IMR-90 (cell line): Measurements from ENCODE around the gene ZDHHC4. TPM values are rescaled to one million over a fixed set of nuclear protein-coding genes. Genes with fewer than 3 reads are reported as not detected.

Experiments used
- ATAC-seq: fragments of 200-7000 bp; cut with Tn5 transposase; 2 replicates; pipeline ENCODE4 v1.9.1; 2020; ENCODE audit warnings: low read depth, mild to moderate bottlenecking, moderate library complexity
- BruUV-seq: library from RNA; stranded (reverse); fragments of 400-500 nt; replicated peaks from 2 replicates; lab custom pipeline; 2021; lab: Mats Ljungman, UMichigan
- CTCF ChIA-PET: fragments of 300-600 bp; formaldehyde crosslinking; extraction: SDS; loops from one replicate; lab custom pipeline; 2021; ENCODE audit warnings: antibody characterized with exemption; lab: Yijun Ruan, JAX
- POLR2A ChIA-PET: fragments of 300-600 bp; sonication (Branson Sonifier 250); formaldehyde crosslinking; loops from one replicate; lab custom pipeline; 2022; ENCODE audit warnings: antibody characterized with exemption; ENCODE audit not compliant: unreplicated experiment; lab: Charles Lee
- DNase-seq: peaks from one replicate; pipeline ENCODE4 v3.0.0; 2013
- H2AFZ ChIP-seq: replicated peaks from 2 replicates; pipeline ENCODE3; 2013; ENCODE audit warnings: low read length, mild to moderate bottlenecking; ENCODE audit not compliant: poor library complexity
- H2AK5ac ChIP-seq: 2 replicates; pipeline ENCODE4 v1.6.1; 2013; ENCODE audit warnings: low read depth, low read length, inconsistent platforms
- H2AK9ac ChIP-seq: replicated peaks from 2 replicates; pipeline ENCODE3; 2013; ENCODE audit warnings: mild to moderate bottlenecking, low read depth, low read length, moderate library complexity; ENCODE audit not compliant: poor library complexity
- H2BK120ac ChIP-seq: 2 replicates; pipeline ENCODE4 v1.6.1; 2013; ENCODE audit warnings: low read depth, low read length, inconsistent platforms
- H2BK15ac ChIP-seq: 3 replicates; pipeline ENCODE4 v1.6.1; 2013; ENCODE audit warnings: low read depth, low read length, inconsistent platforms
- H2BK20ac ChIP-seq: 2 replicates; pipeline ENCODE4 v1.6.1; 2013; ENCODE audit warnings: low read depth, mild to moderate bottlenecking, inconsistent platforms, low read length, moderate library complexity
- H2BK5ac ChIP-seq: 2 replicates; pipeline ENCODE4 v1.6.1; 2013; ENCODE audit warnings: mild to moderate bottlenecking, low read depth, low read length, inconsistent platforms; ENCODE audit not compliant: poor library complexity, severe bottlenecking
- H3K14ac ChIP-seq: replicated peaks from 2 replicates; pipeline ENCODE4 v1.6.1; 2013; ENCODE audit warnings: low read depth, low read length, inconsistent platforms
- H3K18ac ChIP-seq: 2 replicates; pipeline ENCODE4 v1.6.1; 2013; ENCODE audit warnings: low read depth, low read length, control low read depth
- H3K23ac ChIP-seq: 2 replicates; pipeline ENCODE4 v1.6.1; 2013; ENCODE audit warnings: low read depth, low read length, inconsistent platforms
- H3K27ac ChIP-seq: 2 replicates; pipeline ENCODE4 v1.5.1; 2013; ENCODE audit warnings: mild to moderate bottlenecking, control low read depth, low read length; ENCODE audit not compliant: insufficient read depth
- H3K27me3 ChIP-seq: 2 replicates; pipeline ENCODE4 v1.6.1; 2013; ENCODE audit warnings: low read length; ENCODE audit not compliant: control insufficient read depth, insufficient read depth
- H3K36me3 ChIP-seq: 2 replicates; pipeline ENCODE4 v1.6.1; 2013; ENCODE audit warnings: low read length, mixed read lengths; ENCODE audit not compliant: control insufficient read depth, insufficient read depth
- H3K4ac ChIP-seq: 2 replicates; pipeline ENCODE4 v1.6.1; 2013; ENCODE audit warnings: low read depth, low read length, inconsistent platforms
- H3K4me1 ChIP-seq: 2 replicates; pipeline ENCODE4 v1.6.1; 2013; ENCODE audit warnings: low read length, mixed read lengths; ENCODE audit not compliant: control insufficient read depth, insufficient read depth
- H3K4me2 ChIP-seq: 2 replicates; pipeline ENCODE4 v1.6.1; 2013; ENCODE audit warnings: low read depth, mild to moderate bottlenecking, control low read depth, low read length, moderate library complexity
- H3K4me3 ChIP-seq: 2 replicates; pipeline ENCODE4 v1.5.1; 2013; ENCODE audit warnings: low read depth, mild to moderate bottlenecking, control low read depth, low read length, moderate library complexity; ENCODE audit not compliant: insufficient read depth
- H3K56ac ChIP-seq: 2 replicates; pipeline ENCODE4 v1.6.1; 2013; ENCODE audit warnings: low read length, inconsistent platforms; ENCODE audit not compliant: insufficient read depth; ENCODE audit errors: extremely low read depth
- H3K79me1 ChIP-seq, 2 experiments: 2 replicates each; pipeline ENCODE4 v1.6.1; 2013; ENCODE audit warnings: low read length in 2 of 2, inconsistent platforms in 1 of 2, low read depth in 1 of 2
- H3K9ac ChIP-seq: 2 replicates; pipeline ENCODE4 v1.6.1; 2013; ENCODE audit warnings: low read depth, low read length, control low read depth
- H3K9me1 ChIP-seq: 2 replicates; pipeline ENCODE4 v1.6.1; 2013; ENCODE audit warnings: low read length, inconsistent platforms; ENCODE audit not compliant: insufficient read depth
- H3K9me3 ChIP-seq: 2 replicates; pipeline ENCODE4 v1.6.1; 2013; ENCODE audit warnings: low read length; ENCODE audit not compliant: control insufficient read depth, insufficient read depth
- H4K20me1 ChIP-seq: 2 replicates; pipeline ENCODE4 v1.6.1; 2013; ENCODE audit warnings: low read length, inconsistent platforms; ENCODE audit not compliant: insufficient read depth
- H4K5ac ChIP-seq: 2 replicates; pipeline ENCODE4 v1.6.1; 2013; ENCODE audit warnings: mild to moderate bottlenecking, low read depth, low read length, control low read depth
- H4K8ac ChIP-seq, 2 experiments: 2 replicates each; pipeline ENCODE4 v1.6.1; 2013; ENCODE audit warnings: low read depth in 2 of 2, low read length in 2 of 2, control low read depth in 1 of 2, inconsistent platforms in 1 of 2
- H4K91ac ChIP-seq: 2 replicates; pipeline ENCODE4 v1.6.1; 2013; ENCODE audit warnings: low read depth, low read length, inconsistent platforms; ENCODE audit not compliant: insufficient read depth
- CEBPB ChIP-seq: IDR thresholded peaks from 2 replicates; pipeline ENCODE4 v1.6.1; 2012; ENCODE audit warnings: low read depth, low read length, improper control_type of control experiment
- POLR2A ChIP-seq: IDR thresholded peaks from 2 replicates; pipeline ENCODE4 v1.6.1; 2012; ENCODE audit warnings: mild to moderate bottlenecking, low read depth, low read length
- WGBS, 2 experiments: methylation state at CpG; one replicate each; pipeline versions ENCODE4 v1.1.5 to v1.1.7; 2013; ENCODE audit warnings: missing lambda C conversion rate in 2 of 2; ENCODE audit not compliant: insufficient read length in 1 of 2; ENCODE audit errors: extremely low coverage in 2 of 2; 5-methylcytosine and 5-hydroxymethylcytosine counted together
- dilution Hi-C: fragments of 300-500 bp; cut with HindIII; formaldehyde crosslinking; loops from one replicate; pipeline ENCODE4 v1.14.3; 2018; ENCODE audit warnings: low sequenced_read_pairs; ENCODE audit not compliant: unreplicated experiment
- in situ Hi-C: fragments of 300-500 bp; cut with MboI; formaldehyde crosslinking; loops from 3 replicates; pipeline ENCODE4 v1.14.3; 2019; ENCODE audit warnings: low sequenced_read_pairs, inconsistent platforms, mixed read lengths
- intact Hi-C: fragments of 100-400 bp; cut with micrococcal nuclease; formaldehyde crosslinking; loops from 2 replicates; pipeline ENCODE4 v1.10.0; 2022
- polyA plus RNA-seq, 3 experiments: library from polyadenylated mRNA; depleted of rRNA; stranded (reverse); fragments of >200 nt; gene quantifications; 2 replicates each; pipeline ENCODE4 v1.2.3, GENCODE V29; 2012; ENCODE audit warnings: low replicate concordance in 1 of 3
- total RNA-seq: library from RNA; depleted of rRNA; stranded (reverse); fragments of >200 nt; gene quantifications from 2 replicates; pipeline ENCODE4 v1.2.3, GENCODE V29; 2012

Gene ZDHHC4
- total and polyA plus RNA-seq, 2 of the 4 experiments (the other 2 are of a cell fraction), result 43.9 to 58.3 TPM

DNA sequence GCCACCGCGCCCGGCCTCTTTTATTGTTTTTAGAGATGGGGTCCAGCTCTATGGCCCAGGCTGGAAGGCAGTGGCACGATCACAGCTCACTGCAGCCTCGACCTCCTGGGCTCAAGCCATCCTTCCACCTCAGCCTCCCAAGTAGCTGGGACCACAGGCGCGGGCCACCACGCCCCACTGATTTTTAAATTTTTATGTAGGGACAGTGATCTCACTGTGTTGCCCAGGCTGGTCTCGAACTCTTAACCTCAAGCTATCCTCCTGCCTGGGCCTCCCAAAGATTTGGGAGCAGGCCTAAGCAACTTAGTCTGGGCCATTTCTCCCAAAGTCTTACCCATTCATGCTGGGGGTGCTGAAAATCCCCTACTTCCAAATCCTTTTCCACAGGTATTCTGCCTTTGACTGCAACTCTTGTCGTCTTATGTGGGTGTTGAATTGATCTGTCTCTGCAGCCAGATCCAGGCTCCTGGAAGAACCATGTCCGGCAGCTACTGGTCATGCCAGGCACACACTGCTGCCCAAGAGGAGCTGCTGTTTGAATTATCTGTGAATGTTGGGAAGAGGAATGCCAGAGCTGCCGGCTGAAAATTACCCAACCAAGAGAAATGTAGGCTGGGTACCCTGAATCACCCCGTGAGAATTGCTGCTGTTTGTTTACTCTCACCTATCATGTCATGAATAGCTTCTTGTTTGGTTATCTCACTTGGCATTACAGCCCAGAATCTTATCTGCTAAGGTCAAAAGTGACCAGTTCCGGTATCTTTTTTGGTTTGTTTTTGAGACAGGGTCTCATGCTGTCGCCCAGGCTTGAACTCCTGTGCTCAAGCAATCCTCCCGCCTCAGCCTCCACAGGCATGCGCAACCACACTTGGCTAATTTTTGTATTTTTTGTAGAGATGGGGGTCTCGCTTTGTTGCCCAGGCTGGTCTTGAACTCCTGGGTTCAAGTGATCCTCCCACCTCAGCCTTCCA lies 1.1 kb downstream of the ZDHHC4 start:
- dilution Hi-C loops (no loop called here), in situ Hi-C loops (no loop called here), intact Hi-C loops (no loop called here)
- Histone ChIP-seq H3K14ac (no peak overlapping the region), H2AFZ (no peak overlapping the region), H4K8ac (peak overlapping the region; percentile 14 to 94; a peak in 2 of 4 replicates), H2AK9ac (peak overlapping the region; percentile 19), H3K4me1 (peaks cover 6% of the 10 kb centered on the region), H3K4me2 (no peak overlapping the region; the same call in 1 of the 2 replicates), H2BK5ac (no peak overlapping the region), H3K27ac (no peak overlapping the region; the same call in 1 of the 2 replicates), H2AK5ac (no peak overlapping the region), H3K9me3 (no peaks in the 10 kb centered on the region), H3K36me3 (peaks cover 21% of the 10 kb centered on the region), H4K20me1 (no peaks in the 10 kb centered on the region), H3K9me1 (peaks cover 4% of the 10 kb centered on the region), H2BK15ac (no peak overlapping the region), H4K91ac (no peak overlapping the region), H3K4me3 (no peak overlapping the region; the same call in 1 of the 2 replicates), H2BK120ac (no peak overlapping the region), H3K4ac (no peak overlapping the region), H2BK20ac (no peak overlapping the region), H4K5ac (no peak overlapping the region), H3K9ac (no peak overlapping the region), H3K27me3 (no peaks in the 10 kb centered on the region), H3K56ac (no peak overlapping the region), H3K23ac (no peak overlapping the region), H3K79me1 (peaks cover 0 to 19% of the 10 kb centered on the region in 2 experiments; a peak in 3 of 4 replicates), H3K18ac (no peak overlapping the region)
- 73% methylated on average over 3 of the region's 18 CpGs; no CpG with 5 or more reads in 1 of the 2 experiments for WGBS, 2 experiments
- BruUV-seq, result TSS peak; percentile 66
- POLR2A ChIA-PET, result interaction anchor here (0.6 kb wide), 1 partner anchor 15 kb away, joined by 21 read pairs; no protein-coding TSS in a partner anchor
- TF ChIP-seq POLR2A (no peak), CEBPB (peak; percentile 48; the same call in 1 of the 2 replicates)
- peak; percentile 29 for DNase-seq
- ATAC-seq, result no peak
- CTCF ChIA-PET, result interaction anchor here (0.6 to 1.9 kb wide), 2 partner anchors 11 to 69 kb away, joined by 3 to 10 read pairs; partner anchors contain the start of gene INTS15
